NOMO-1 (cell line): ENCODE data around the gene TBC1D14.
"Not testable (repeated sequence)": the region's sequence is repeated elsewhere in the genome, so short reads cannot be mapped to it uniquely, and the experiment has no call there.

Experiments used
- DNase-seq, 2 experiments: peaks; one replicate each; lab custom pipeline; 2025; ENCODE audit not compliant: unreplicated experiment in 2 of 2; lab: John Stamatoyannopoulos, UW

The TBC1D14 gene

DNA sequence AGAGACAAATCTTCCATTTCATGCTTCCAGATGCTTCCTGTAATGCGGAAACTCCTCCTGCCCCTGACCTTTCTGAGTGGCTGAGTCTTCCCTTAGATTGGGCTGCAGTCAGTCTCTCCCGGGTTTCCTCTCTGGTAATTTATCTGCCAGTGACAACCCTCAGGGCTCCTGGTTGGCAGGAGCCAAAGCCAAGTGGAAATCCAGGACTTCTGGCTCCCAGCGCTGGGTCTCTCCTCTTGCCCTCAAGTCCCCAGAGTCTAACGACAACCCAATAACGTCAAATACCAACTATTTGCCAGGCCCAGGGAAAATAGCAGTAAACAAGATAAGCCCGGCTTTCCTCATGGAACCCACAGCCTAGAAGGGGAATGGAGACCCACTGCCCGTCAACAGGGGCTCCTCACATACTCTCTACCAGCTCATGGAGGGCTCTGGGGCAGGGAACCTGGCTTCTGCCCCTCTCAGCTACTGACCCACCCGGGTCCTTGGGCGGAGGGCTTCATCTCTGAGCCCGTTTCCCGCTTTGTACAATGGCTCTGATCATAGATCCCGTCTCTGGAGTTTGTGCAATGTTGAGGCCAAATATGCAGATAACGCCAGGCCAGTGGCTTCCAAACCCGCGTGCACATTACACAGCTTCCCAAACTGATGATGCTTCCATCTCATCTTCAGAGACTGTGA is 1.1 kb upstream of the TBC1D14 start:
- DNase-seq, result no peak

DNA sequence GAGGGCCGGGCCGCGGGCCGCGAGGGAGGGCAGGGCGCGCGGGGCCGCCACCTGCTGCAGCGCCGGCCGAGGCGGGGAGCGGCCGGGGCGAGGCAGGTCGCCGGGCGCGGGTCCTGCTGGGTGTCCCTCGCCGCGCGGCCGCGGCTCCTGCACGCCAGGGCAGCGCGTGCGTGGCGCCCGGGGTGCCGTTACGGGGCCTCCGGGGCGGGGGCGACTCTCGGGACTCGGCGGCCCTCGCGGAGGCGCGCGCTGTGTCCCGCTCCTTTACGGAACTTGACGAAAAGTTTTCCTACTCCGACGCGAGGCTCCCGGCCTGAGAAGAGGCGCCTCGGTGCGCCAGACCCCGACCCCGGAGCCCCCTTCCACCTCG is 329 bp downstream of the TBC1D14 start:
- DNase-seq, result peak; percentile 28 to 41

DNA sequence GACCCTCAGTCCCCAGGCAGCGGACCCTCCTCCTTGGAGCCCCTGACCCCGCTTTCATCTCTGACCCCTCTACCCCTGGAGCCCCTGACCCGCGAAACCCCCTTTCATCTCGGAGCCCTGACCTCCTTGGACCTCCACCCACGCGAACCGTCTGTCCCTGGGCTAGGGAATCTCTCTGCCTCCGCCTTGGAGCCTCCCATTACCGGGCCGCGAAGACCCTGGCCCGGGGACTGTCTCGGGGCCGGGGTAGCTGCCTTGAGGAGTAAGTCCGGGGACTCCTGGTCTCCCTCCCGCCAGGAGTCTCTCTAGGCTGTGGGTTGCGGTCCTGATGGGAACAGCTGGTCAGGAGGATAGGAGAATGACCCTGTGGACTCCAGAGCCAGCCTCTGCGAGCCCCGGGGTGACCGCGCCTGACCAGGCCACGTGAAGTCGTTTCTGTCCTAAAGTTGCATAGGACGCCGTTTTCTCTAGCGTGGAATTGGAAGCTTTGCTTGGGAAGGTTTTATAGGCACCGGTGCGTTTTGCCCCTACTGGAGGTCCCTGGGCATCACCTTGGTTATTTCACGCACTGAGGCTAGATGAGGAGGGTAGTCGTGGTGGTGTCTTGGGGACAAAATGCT is 824 bp downstream of the TBC1D14 start:
- peak in 1 of 2 experiments; percentile 13 for DNase-seq

DNA sequence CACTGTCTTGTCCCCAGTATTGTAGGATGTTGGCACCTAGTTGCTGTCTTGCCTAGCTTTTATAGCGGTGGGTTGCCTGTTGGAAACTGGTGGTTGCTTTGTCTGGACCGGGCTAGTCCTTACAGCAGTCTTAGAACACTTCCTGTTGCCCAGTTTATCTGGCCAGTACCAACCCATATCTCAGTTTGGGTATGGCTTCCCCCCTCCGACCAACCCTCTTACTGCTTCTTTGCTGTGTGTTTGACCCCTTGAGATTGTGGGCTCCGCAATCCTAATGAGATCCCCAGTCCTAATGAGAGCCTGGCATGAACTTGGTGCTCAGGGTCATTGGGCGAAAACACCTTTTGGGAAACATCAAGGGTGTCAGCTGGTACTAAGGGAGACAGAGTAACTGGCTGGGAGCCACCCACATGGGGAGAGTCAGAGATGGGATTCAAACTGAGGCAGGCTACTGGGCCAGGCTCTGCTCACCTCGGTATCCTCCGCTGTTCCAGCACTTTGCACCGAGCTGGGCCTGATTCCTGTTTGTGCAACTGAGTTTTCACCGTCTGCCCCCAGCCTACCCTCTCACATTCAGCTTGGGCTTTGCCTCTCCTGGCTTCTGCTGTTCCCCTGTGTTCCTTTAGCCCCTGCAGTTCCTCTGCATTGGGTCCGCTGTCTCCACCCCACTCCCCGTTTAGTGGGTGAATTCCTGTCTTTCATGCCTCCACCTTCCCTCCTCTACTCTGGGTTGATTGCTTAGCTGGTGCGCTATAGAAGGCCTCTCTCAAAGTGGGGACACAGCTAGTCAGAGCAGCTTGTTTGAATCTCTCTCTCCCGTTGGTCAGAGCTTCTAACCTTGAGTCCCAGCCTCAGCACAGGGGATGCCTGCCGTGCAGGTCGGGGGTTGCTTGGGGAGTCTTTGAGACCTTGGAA is 1.6 kb downstream of the TBC1D14 start:
- DNase-seq, result no peak

DNA sequence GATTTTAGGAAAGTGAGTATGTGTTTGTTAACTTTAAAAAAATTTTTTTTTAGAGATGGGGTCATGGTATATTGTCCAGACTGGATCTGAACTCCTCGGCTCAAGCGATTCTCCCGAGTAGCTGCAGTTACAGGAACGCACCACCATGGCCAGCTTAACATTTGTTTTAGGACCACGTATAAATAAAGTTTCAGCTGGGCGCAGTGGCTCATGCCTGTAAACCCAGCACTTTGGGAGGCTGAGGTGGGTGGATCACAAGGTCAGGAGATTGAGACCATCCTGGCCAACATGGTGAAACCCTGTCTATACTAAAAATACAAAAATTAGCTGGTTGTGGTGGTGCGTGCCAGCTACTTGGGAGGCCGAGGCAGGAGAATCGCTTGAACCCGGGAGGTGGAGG is 2.3 kb downstream of the TBC1D14 start:
- DNase-seq, result not testable (repeated sequence)

DNA sequence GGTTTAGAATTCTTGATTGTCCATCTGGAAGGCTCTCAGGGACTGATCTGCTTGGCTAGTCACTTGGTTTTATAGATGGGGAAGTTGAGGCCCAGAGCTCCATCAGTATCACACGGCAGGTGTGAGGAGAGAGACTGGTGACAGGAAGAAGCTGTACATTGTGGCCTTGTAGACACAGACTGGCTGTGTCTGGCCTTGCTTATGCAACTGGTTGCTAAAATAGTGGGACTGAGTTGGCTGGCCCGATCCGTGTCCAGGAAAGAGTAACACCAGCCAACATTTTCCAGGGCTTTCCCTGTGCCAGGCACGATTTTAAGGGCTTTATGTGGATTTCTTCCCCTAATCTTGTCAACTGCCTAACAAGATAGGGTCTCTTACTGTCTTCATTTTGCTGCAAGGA is 2.8 kb downstream of the TBC1D14 start:
- no peak for DNase-seq

DNA sequence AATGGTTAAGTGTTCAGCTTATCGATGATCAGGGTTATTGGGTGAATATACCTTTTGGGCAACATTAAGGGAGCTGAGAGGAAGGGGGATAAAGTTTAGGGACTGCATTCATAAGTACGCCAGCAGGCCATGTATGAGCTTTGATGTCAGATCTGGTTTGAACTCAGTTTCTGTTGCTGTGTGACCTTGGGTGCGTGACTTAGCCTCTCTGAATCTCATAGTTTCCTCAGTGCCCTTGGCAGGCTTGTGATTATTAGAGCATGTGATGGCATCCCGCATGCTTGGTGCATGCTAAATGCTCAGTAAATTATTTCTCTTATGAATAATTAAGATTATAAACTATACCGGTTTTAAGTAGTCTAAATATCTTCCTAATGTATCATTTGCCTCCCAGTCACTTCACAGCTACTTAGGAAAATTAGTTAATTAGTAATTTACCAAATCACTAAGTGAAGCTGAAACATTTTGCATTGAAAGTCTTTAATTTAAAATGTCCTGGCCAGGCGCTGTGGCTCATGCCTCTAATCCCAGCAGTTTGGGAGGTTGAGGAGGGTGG is 3.8 kb downstream of the TBC1D14 start:
- no peak for DNase-seq

DNA sequence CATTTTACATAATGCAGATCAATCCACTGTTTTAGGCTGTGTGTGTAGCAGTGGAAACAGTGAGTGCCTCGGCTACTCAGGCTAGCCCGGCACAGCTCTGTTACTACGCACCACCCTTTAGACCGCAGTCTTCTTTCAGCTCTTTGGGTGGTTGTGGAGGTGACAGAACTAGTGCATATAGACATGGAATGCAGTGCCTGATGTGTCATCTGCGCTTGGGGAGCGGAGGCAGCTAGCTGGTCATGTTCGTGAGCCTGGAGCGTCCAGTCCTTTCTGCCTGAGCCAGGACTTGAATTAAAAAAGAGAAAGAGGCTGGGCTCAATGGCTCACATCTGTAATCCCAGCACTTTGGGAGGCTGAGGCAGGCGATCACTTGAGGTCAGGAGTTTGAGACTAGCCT is 4.8 kb downstream of the TBC1D14 start:
- no peak for DNase-seq

DNA sequence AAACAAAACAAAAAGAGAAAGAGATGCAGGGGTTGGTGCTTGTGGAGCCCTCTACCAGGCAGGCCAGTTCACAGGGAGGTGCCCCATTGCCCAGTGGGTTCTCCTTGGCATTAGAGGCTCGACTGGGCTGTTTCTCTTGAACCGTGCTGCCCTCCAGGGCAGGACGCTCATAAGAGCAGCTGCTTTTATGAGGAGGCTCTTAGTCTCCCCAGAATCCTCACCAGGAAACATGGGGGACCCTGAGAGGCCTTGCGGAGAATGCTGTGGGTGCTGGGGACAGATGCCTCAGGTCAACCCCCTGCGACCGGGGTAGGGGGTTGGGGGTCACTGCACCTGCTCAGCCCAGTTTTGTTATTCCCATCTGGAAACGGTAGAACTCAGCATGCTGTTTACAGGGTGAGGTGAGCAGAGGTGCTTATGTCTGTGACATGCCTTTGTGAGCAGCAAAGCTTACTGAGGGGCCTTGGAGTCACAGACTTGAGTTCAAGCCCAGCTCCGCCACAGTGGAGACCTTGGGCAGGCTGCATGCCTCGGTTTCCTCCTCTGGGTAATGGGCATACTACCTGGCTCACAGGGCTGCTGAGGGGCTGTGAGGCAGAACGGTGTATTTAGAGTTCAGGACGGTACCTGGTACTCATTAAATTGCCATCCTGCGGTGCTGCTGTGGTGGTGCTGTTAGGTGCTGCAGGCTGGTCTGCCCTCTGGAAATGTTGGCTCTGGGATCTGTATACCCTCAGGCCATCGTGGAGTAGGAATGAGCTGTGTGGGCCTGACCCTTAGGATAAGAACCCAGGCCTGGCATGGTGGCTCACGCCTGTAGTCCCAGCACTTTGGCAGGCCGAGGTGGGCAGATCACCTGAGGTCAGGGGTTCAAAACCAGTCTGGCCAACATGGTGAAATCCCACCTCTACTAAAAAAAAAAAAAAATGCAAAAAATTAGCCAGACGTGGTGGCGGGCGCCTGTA is 5.7 kb downstream of the TBC1D14 start:
- no peak for DNase-seq

DNA sequence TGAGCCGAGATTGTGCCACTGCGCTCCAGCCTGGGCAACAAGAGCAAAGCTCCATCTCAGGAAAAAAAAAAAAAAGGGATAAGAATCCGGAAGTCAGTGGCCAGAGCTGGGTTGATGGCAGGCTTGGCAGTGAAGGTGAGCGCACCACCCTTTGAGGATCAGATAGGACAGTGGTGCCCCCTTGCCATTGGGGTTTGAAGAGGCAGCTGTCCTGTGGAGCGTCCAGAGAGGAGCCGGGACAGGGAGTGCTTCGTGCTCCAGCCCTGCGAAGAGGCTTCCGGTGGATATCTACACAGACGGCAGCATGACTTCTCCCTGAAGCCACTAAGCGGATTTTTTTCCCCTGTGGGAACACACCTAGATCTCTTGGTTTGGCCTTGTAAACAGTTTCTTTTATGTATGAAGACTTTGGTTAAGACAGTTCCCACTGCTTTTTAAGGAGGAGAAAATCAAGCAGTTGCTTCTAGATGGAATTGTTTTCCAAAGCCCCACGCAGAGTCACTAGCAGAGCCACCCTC is 6.5 kb downstream of the TBC1D14 start:
- DNase-seq, result no peak

DNA sequence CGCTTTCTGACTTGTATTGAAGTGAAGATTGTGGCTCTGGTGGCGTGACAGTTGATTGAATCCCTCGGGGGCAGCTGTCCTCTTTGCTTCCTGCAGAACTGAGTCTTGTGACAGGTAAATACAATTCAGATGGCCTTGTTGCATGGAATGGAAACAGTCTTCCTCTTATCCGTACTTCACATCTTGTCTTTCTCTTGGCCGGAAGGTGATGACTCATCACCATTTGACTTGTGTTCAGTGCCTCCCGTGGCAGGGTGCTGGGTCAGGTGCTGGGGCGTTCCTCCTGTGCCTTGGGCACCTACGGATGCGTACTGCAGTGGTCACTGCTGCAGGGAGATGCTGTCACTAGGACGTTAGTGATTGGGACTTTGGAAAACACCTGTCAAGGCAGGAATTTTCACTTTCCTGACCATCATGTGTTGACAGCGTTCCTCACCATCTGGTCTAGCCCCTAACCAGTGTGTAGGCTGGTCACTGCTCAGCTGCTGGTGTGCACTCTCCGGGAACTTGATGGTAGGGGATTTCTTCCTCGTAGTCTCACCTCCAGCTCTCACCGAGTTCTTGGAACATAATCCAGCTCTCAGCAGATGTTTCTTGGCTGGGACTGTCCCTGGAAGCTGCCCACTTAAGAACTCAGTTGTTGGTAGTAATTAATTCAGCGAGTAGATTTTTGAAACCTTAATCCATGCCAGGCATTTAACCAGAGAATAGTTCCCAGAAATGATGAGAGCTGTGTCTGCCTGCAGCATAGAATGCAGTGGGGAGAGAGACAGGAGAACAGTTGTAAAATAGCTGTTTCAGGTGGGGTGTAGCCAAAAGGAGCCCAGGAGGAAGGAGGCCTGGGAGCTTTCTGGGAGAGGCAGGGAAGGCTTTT is 7.2 kb downstream of the TBC1D14 start:
- peak; percentile 14 to 24 for DNase-seq

DNA sequence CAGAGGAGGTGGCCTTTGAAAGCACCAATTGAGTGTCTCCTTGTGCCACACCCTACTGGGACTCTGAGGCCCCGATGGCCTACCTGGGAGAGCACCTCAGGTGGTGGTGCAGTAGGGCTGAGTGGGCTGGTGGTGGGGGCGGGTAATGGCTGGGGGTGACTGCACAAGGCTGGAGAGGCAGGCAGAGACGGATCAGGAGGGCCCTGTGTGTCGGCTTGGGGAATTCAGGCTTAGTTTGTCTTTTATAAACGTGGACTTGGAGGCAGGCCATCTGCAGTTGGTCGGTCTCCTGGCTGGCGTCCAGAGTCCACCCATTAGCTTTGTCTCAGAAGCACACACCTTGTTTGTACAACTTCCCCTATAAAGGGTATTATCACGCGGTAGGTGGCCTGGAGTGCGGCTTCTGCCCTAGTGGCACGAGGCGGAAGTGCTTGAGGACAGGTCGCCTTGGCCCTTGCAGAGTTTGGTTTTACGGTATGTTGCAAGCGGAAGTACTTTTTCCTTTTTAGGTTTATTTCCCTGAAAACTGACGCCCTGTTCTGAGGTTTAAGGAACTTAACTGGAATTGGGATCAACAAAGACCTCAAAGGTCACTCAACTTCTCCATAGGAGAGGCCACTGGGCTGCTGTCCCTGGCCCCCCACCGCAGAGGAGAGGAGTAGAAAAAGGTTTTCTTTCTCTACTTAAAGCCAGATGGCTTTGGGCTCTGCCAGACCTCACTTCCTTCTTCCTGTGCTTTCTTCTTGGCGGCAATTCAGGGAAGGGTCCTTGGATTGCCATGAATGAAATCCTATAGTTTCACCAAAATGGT is 8.0 kb downstream of the TBC1D14 start:
- DNase-seq, result peak; percentile 92 to 94

DNA sequence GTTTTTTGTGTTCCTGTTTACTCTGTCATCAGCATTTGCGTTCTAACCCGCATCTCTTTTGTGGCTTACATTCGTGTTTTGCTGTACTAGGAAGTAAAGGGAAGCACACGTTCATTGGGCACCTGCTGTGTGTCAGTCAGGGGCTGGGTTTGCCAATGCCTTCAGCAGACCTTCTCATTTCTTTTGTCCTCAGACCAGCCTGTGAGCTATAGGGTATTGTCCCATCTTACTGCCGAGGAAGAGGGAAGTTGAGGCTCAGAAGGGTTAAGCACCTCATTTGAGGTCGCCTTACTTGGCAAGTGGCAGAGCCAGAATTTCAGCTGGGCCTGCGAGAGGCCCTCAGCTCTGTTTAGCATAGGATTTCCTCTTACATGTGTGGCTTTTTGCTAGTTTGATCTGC is 8.7 kb downstream of the TBC1D14 start:
- peak in 1 of 2 experiments; percentile 48 for DNase-seq

DNA sequence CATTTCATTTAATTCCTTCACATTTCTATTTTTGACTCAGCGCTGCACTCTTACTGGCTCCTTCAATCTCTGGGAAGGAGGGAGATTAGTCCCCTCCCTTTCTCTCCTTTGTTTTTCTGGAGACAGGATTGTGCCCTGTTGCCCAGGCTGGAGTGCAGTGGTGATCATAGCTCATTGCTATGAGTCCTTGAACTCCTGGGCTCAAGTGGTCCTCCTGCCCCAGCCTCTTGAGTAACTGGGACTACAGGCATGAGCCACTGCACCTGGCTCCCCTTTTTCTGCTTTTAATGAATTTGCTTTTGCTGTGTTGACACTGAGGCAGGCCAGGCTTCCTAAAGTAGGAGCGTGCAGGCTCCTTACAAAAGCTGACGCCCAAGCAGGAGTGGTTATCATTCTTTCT is 10.5 kb downstream of the TBC1D14 start:
- no peak for DNase-seq

DNA sequence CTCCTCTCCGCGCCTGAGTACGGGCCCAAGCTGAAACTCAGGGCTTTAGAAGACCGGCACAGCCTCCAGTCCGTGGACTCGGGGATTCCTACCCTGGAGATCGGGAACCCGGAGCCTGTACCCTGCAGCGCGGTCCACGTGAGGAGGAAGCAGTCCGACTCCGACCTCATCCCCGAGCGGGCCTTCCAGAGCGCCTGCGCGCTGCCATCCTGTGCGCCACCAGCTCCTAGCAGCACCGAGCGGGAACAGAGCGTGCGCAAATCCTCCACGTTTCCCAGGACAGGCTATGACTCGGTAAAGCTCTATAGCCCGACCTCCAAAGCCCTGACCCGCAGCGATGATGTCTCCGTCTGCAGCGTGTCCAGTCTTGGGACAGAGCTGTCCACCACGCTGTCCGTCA is 13.9 kb downstream of the TBC1D14 start:
- DNase-seq, result no peak

DNA sequence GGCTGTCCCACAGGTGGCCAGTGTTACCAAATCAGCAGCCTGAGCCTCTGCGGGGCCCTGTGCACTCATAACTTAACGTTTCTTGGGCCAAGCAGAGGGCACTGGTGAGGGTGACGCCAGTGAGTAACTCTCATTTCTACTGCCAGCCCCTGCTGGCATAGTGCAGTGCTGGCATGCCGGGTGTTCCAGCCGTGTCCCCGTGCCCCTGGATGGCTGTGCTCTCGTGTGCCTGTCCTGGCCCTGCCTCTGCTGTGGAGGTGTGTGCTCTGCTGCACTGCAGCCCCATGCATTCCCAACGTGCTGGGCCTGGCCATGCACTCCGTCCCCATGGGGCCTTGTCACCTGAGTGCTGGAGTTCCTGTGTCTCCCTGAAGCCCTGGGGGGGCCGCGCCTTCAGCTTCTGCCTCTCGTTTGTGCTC is 14.7 kb downstream of the TBC1D14 start:
- no peak for DNase-seq

DNA sequence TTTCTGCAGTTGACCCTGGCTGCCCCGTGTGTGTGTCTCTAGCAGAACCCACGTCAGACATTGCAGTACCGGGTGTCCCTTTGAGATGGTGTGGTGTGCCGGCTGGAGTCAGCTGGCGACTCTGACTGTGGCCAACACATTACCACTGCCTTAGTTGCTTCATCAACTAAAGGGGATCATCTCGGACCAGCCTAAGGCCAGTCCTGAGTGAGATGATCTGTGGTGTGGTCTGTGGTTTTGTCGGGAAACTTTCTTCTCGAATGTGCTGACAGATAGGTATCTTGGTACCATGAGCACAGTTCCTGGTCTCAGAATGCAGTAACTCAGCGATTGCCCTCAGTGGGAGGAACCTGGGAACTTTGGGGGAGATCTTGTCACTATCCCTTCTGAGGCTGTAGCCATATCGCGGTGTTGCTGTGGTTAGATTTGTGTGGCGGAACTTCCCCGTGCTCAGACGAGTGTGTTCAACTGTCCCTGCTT is 15.8 kb downstream of the TBC1D14 start:
- peak; percentile 33 to 51 for DNase-seq

DNA sequence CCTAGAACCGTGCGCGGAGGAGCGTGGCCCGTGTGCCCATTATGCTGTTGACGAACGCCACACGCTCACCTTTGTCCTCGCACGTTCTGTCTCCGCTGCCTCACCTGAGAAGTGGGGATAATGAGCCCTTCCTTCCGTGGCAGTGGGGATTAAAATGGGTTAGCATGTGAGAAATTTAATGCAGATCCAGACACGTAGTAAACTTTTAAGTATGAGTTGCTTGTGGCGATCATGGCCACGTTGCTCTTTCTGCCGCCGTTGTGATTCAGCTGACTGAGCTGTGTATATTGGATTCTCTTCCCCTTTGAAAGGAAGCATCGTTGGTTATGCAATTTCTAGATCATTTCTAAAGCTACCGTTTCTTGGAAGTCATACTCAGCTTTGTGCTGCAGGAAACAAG is 16.5 kb downstream of the TBC1D14 start:
- peak; percentile 70 to 95 for DNase-seq
